CD4-positive, alpha-beta T cell (primary cell): ENCODE data around the gene MOXD1. TPM values are rescaled to one million over a fixed set of nuclear protein-coding genes. Genes with fewer than 3 reads are reported as not detected.

Experiments
- ATAC-seq: fragments of 200-7000 bp; cut with Tn5 transposase; one replicate; pipeline ENCODE4 v1.10.0; 2022; ENCODE audit warnings: mild to moderate bottlenecking; ENCODE audit not compliant: poor library complexity
- CTCF ChIA-PET: fragments of 350-600 bp; sonication (Branson Sonifier 250); formaldehyde crosslinking; loops from one replicate; lab custom pipeline; 2021; ENCODE audit warnings: antibody characterized with exemption, inconsistent platforms; lab: Charles Lee
- POLR2A ChIA-PET: fragments of 350-600 bp; sonication (Branson Sonifier 250); formaldehyde crosslinking; loops from one replicate; lab custom pipeline; 2021; ENCODE audit warnings: antibody characterized with exemption, inconsistent platforms; lab: Charles Lee
- DNase-seq, 14 experiments: peaks; one replicate each; pipeline ENCODE4 v3.0.0-alpha.2; 2013 to 2020; ENCODE audit warnings: mixed read lengths in 2 of 14
- H3K27ac ChIP-seq, 2 donors: one replicate each; pipeline versions ENCODE4 v1.5.1 to v1.7.0; 2013; ENCODE audit warnings: low read length in 2 of 2, low read depth in 1 of 2, mild to moderate bottlenecking in 1 of 2
- H3K27me3 ChIP-seq, 2 experiments: 1 replicate in 1 of 2; 2 replicates in 1 of 2; pipeline versions ENCODE4 v1.6.1 to v1.7.0; 2013; ENCODE audit warnings: low read length in 2 of 2, control low read depth in 1 of 2, mild to moderate bottlenecking in 1 of 2, moderate library complexity in 1 of 2; ENCODE audit not compliant: insufficient read depth in 2 of 2, control insufficient read depth in 1 of 2
- H3K36me3 ChIP-seq: one replicate; pipeline ENCODE4 v1.6.1; 2013; ENCODE audit warnings: low read length, control low read depth; ENCODE audit not compliant: insufficient read depth
- H3K4me1 ChIP-seq: one replicate; pipeline ENCODE4 v1.6.1; 2013; ENCODE audit warnings: low read length, control low read depth; ENCODE audit not compliant: insufficient read depth
- H3K4me3 ChIP-seq: one replicate; pipeline ENCODE4 v1.5.1; 2013; ENCODE audit warnings: mild to moderate bottlenecking, low read length, moderate library complexity
- H3K9me3 ChIP-seq, 2 experiments: 1 replicate in 1 of 2; 2 replicates in 1 of 2; pipeline versions ENCODE4 v1.6.1 to v1.7.0; 2013; ENCODE audit warnings: low read length in 2 of 2, mild to moderate bottlenecking in 2 of 2, control low read depth in 1 of 2, moderate library complexity in 1 of 2; ENCODE audit not compliant: control insufficient read depth in 1 of 2, insufficient read depth in 1 of 2
- H3K27ac Mint-ChIP-seq: one replicate; pipeline ENCODE4 v1.8.0; 2020; ENCODE audit warnings: mixed read lengths
- H3K27me3 Mint-ChIP-seq: one replicate; pipeline ENCODE4 v1.8.0; 2021; ENCODE audit warnings: mixed read lengths
- H3K36me3 Mint-ChIP-seq: one replicate; pipeline ENCODE4 v1.8.0; 2021; ENCODE audit warnings: low read depth, mixed read lengths
- H3K4me1 Mint-ChIP-seq: one replicate; pipeline ENCODE4 v1.8.0; 2021; ENCODE audit warnings: low read depth, mixed read lengths
- H3K4me3 Mint-ChIP-seq: one replicate; pipeline ENCODE4 v1.8.0; 2020; ENCODE audit warnings: mild to moderate bottlenecking, mixed read lengths
- H3K9me3 Mint-ChIP-seq: one replicate; pipeline ENCODE4 v1.8.0; 2020; ENCODE audit warnings: mixed read lengths
- intact Hi-C, 2 experiments: fragments of 100-400 bp; cut with DNase I in 1 of 2; cut with micrococcal nuclease in 1 of 2; formaldehyde crosslinking; loops; one replicate each; pipeline versions ENCODE4 v1.15.1 to v1.9.0; 2023 to 2025; cut with DNase I, micrococcal nuclease
- total RNA-seq, 174 experiments: library from RNA in 2 of 174; stranded (reverse) in 2 of 174; gene quantifications; one replicate each; pipeline ENCODE4 v1.2.3 and lab custom pipeline; 2021 to 2026
- TF ChIP-seq, protein P1 (sequence below): fragments of 200-600 bp; IDR thresholded peaks from one replicate; pipeline ENCODE4 v1.8.0; 2022; ENCODE audit warnings: antibody characterized with exemption, mild to moderate bottlenecking

MOXD1 gene
- total RNA-seq, 2 experiments from 2014 or later = not detected

GRCh38 chr6:132445201-132445951, 44.1 kb upstream of the MOXD1 start:
- DNase-seq (no peak), ATAC-seq (no peak)
- Mint-ChIP-seq H3K27ac (no peak overlapping the region), H3K9me3 (peaks cover 9% of the 10 kb centered on the region), H3K4me1 (no peaks in the 10 kb centered on the region), H3K36me3 (peaks cover under 1% of the 10 kb centered on the region), H3K27me3 (no peaks in the 10 kb centered on the region), H3K4me3 (no peak overlapping the region)
- no peaks in the 10 kb centered on the region for H3K36me3 ChIP-seq
- H3K4me3 ChIP-seq = no peak overlapping the region
- no peak overlapping the region for H3K27ac ChIP-seq
- peaks cover 4 to 8% of the 10 kb centered on the region in 2 experiments for H3K9me3 ChIP-seq
- intact Hi-C loops = no loop called here
- no peaks in the 10 kb centered on the region for H3K27me3 ChIP-seq
- H3K4me1 ChIP-seq = no peaks in the 10 kb centered on the region
- POLR2A ChIA-PET = interaction anchor here (1.1 kb wide), 1 partner anchor 8 kb away, joined by 3 read pairs; no protein-coding TSS in a partner anchor
- TF ChIP-seq, protein P1, sequence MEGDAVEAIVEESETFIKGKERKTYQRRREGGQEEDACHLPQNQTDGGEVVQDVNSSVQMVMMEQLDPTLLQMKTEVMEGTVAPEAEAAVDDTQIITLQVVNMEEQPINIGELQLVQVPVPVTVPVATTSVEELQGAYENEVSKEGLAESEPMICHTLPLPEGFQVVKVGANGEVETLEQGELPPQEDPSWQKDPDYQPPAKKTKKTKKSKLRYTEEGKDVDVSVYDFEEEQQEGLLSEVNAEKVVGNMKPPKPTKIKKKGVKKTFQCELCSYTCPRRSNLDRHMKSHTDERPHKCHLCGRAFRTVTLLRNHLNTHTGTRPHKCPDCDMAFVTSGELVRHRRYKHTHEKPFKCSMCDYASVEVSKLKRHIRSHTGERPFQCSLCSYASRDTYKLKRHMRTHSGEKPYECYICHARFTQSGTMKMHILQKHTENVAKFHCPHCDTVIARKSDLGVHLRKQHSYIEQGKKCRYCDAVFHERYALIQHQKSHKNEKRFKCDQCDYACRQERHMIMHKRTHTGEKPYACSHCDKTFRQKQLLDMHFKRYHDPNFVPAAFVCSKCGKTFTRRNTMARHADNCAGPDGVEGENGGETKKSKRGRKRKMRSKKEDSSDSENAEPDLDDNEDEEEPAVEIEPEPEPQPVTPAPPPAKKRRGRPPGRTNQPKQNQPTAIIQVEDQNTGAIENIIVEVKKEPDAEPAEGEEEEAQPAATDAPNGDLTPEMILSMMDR = no peak
- CTCF ChIA-PET = no interaction called here

GRCh38 chr6:132443206-132443605, 41.9 kb upstream of the MOXD1 start:
- TF ChIP-seq, protein P1 = no peak
- no peaks in the 10 kb centered on the region for H3K27me3 ChIP-seq
- no peaks in the 10 kb centered on the region for H3K36me3 Mint-ChIP-seq
- H3K4me1 ChIP-seq = no peaks in the 10 kb centered on the region
- H3K27me3 Mint-ChIP-seq = no peaks in the 10 kb centered on the region
- no peak overlapping the region for H3K27ac Mint-ChIP-seq
- H3K27ac ChIP-seq = no peak overlapping the region
- ChIA-PET CTCF (no interaction called here), POLR2A (no interaction called here)
- DNase-seq (no peak), ATAC-seq (no peak)
- H3K4me1 Mint-ChIP-seq = no peaks in the 10 kb centered on the region
- no peaks in the 10 kb centered on the region for H3K36me3 ChIP-seq
- H3K9me3 Mint-ChIP-seq = peaks cover 9% of the 10 kb centered on the region
- H3K9me3 ChIP-seq = peaks cover 4 to 8% of the 10 kb centered on the region in 2 experiments
- no peak overlapping the region for H3K4me3 ChIP-seq
- intact Hi-C loops = no loop called here
- H3K4me3 Mint-ChIP-seq = no peak overlapping the region

- CTCF ChIA-PET = no interaction called here
- Histone ChIP-seq H3K4me3 (no peak overlapping the region), H3K9me3 (peaks cover 0 to 5% of the 10 kb centered on the region in 2 experiments), H3K36me3 (no peaks in the 10 kb centered on the region), H3K27ac (no peak overlapping the region), H3K4me1 (no peaks in the 10 kb centered on the region), H3K27me3 (peaks cover 8% of the 10 kb centered on the region in 2 experiments)
- ATAC-seq (no peak), DNase-seq (no peak)
- no peak overlapping the region for H3K27ac Mint-ChIP-seq
- no peak overlapping the region for H3K4me3 Mint-ChIP-seq
- no peaks in the 10 kb centered on the region for H3K9me3 Mint-ChIP-seq
- no peaks in the 10 kb centered on the region for H3K36me3 Mint-ChIP-seq
- TF ChIP-seq, protein P1 = no peak
- intact Hi-C loops = no loop called here
- H3K4me1 Mint-ChIP-seq = no peaks in the 10 kb centered on the region
- POLR2A ChIA-PET = no interaction called here
- H3K27me3 Mint-ChIP-seq = peaks cover 56% of the 10 kb centered on the region
Measured at GRCh38 chr6:132430110-132430509, 28.8 kb upstream of the MOXD1 start.
